HG03342 (cell line): ENCODE data around the gene ATRIP.

Experiments used
- ATAC-seq: cut with Tn5 transposase; IDR thresholded peaks from one replicate; pipeline ENCODE4 v1.9.1; 2021; ENCODE audit warnings: mild to moderate bottlenecking, moderate library complexity; ENCODE audit not compliant: unreplicated experiment

ATRIP gene

GRCh38 chr3:48493203-48493501 is 46.6 kb downstream of the ATRIP start:
- ATAC-seq, result no peak

- no peak for ATAC-seq
Measured at GRCh38 chr3:48500656-48501055, 54.1 kb downstream of the ATRIP start.

GRCh38 chr3:48501196-48501595 is 54.7 kb downstream of the ATRIP start:
- ATAC-seq, result no peak

GRCh38 chr3:48502121-48502520 is 55.6 kb downstream of the ATRIP start:
- ATAC-seq, result no peak

- no peak for ATAC-seq
Measured at GRCh38 chr3:48502728-48503168, 56.2 kb downstream of the ATRIP start.

- ATAC-seq, result no peak
Measured at GRCh38 chr3:48503401-48504050, 57.0 kb downstream of the ATRIP start.

GRCh38 chr3:48504051-48504946 is 57.8 kb downstream of the ATRIP start, which contains the start of gene SHISA5:
Gene SHISA5 (minus strand): TSS chr3:48504174. CDS start chr3:48504094, 80 bp downstream.
- ATAC-seq, result no peak

- no peak for ATAC-seq
Measured at GRCh38 chr3:48505146-48505545, 58.6 kb downstream of the ATRIP start.

GRCh38 chr3:48505968-48506504 is 59.5 kb downstream of the ATRIP start:
- no peak for ATAC-seq

- peak; percentile 63 for ATAC-seq
Measured at GRCh38 chr3:48507256-48508061, 60.9 kb downstream of the ATRIP start.

- no peak for ATAC-seq
Measured at GRCh38 chr3:48511551-48511950, 65.0 kb downstream of the ATRIP start.

GRCh38 chr3:48514431-48515227 is 68.1 kb downstream of the ATRIP start:
- ATAC-seq, result no peak
